Measurements from ENCODE around the gene ADGRF5. TPM values are rescaled to one million over a fixed set of nuclear protein-coding genes. Genes with fewer than 3 reads are reported as not detected.

ADGRF5 gene
- not detected for total RNA-seq

DNA sequence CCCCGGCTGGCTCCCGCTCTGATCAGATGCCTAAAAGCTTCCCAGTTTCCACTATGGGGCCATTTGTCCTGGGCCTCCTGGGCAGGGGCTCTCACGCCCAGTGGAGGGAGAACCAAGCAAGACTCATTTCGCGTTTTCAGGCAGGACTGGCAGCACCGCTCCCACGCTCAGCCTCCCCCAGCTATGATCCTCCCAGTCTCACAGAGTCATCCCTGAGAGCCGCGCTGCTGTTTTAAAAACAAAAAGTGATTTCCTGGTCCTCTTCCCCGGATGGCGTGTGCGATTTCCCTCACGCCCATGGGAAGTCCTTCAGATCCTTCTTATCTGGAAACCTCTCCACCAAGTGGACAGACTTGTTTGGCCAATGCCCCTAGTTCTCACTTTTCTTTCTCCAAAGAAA, at the start of gene ADGRF5:
TSS of gene ADGRF5 (minus strand) at position 208 of the 400 bp plus-strand sequence. CDS start 15,176 bp downstream, outside the sequence.
- ChIA-PET POLR2A (no interaction called here), CTCF (no interaction called here)
- Mint-ChIP-seq H3K27ac (no peak within 1 kb of the TSS), H3K4me3 (no peak within 1 kb of the TSS), H3K9me3 (ENCODE audit: insufficient read depth) (no peaks in the 10 kb centered on the region), H3K27me3 (ENCODE audit: low read depth) (no peaks in the 10 kb centered on the region), H3K36me3 (ENCODE audit: low read depth) (no peaks in the 10 kb centered on the region), H3K4me1 (ENCODE audit: low read depth) (no peaks in the 10 kb centered on the region)
- ATAC-seq = no peak
- no peak for DNase-seq

DNA sequence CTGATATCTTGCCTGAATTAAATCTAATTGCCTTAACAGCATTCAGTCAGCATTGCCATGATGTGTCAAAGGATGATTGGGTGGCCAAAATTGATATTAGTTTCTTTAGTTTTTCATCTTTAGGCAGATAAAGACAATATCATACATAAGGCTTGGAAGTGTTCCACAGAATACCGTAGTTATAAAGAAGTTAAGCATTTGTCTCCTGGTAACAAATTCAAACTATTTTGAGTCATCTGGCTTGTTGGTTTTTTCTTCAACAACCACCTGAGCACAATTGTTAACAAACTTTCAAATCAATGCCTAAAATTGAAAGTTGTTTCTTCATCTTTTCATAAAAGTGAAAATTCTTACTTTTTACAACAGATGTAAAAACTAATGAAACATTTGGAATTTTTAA, 47.5 kb upstream of the ADGRF5 start:
- no peaks in the 10 kb centered on the region for H3K9me3 Mint-ChIP-seq (ENCODE audit: insufficient read depth)
- H3K4me1 Mint-ChIP-seq (ENCODE audit: low read depth) = no peaks in the 10 kb centered on the region
- H3K27ac Mint-ChIP-seq = no peak overlapping the region
- CTCF ChIA-PET = no interaction called here
- no peaks in the 10 kb centered on the region for H3K36me3 Mint-ChIP-seq (ENCODE audit: low read depth)
- POLR2A ChIA-PET = no interaction called here
- peaks cover 3% of the 10 kb centered on the region for H3K27me3 Mint-ChIP-seq (ENCODE audit: low read depth)
- no peak overlapping the region for H3K4me3 Mint-ChIP-seq
- DNase-seq (no peak), ATAC-seq (no peak)

DNA sequence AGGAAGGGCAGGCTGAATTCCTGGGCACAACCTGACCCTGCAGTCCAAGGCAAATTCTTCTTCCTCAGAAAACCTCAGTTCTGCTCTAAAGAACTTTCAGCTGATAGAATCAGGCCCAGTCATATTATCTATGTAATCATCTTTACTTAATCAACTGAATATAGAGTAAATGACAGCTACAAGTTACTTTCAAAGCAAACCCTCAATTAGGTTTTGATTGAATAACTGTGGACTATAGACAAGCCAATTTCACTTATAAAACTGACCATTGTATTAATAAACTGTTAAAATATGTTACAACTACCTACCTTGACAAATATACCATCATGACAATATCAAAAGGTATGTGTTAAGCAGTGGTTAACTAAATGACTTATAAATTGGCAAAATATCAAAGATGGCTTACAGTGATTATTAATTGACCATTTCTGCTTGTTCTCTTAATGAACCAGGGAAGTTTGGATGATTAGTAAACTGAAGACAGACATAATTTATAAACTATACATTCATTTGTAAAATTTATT, 46.1 kb upstream of the ADGRF5 start:
- Mint-ChIP-seq H3K4me3 (no peak overlapping the region), H3K27ac (no peak overlapping the region), H3K9me3 (ENCODE audit: insufficient read depth) (no peaks in the 10 kb centered on the region), H3K4me1 (ENCODE audit: low read depth) (no peaks in the 10 kb centered on the region), H3K36me3 (ENCODE audit: low read depth) (no peaks in the 10 kb centered on the region), H3K27me3 (ENCODE audit: low read depth) (peaks cover 3% of the 10 kb centered on the region)
- ChIA-PET POLR2A (no interaction called here), CTCF (no interaction called here)
- ATAC-seq = no peak
- DNase-seq = no peak

DNA sequence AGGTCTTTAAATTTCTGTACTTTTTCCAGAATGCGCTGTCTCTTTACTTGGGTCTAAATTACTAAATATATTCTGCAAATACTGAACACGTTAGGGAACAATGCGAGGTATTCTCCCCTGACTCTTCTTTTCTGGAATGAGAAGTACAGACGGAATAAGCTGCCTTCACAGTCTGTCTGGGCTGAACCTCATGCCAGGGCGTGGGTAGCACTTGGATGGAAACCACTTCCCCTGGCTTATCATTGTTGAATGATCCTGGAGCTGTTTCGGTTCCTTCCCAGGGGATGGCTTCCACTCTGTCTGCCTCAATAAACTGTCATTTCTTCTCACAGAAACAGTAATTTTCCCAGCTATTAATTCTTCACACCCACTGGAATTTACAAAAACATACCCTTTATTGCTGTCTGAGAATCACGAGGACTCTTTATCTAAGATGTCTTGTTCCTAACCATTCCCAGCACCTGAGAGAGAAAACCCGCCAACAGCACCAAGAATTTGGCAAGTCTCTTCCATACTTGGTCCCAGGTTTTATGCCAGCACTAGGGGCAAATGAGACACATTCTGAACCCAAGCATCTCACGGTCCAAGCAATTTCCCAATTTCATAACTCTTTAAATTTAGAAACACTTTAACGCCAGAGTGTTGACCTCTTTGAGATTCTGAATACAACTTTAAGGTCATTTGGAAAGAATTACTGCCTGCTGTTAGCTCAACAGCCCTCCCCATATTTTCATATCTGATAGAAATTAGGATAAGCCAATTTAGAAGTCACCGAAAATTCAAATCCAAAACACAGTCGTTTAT, 43.2 kb upstream of the ADGRF5 start:
- peaks cover 3% of the 10 kb centered on the region for H3K27me3 Mint-ChIP-seq (ENCODE audit: low read depth)
- ChIA-PET POLR2A (no interaction called here), CTCF (no interaction called here)
- DNase-seq (no peak), ATAC-seq (no peak)
- no peak overlapping the region for H3K4me3 Mint-ChIP-seq
- no peak overlapping the region for H3K27ac Mint-ChIP-seq
- H3K4me1 Mint-ChIP-seq (ENCODE audit: low read depth) = no peaks in the 10 kb centered on the region
- no peaks in the 10 kb centered on the region for H3K9me3 Mint-ChIP-seq (ENCODE audit: insufficient read depth)
- no peaks in the 10 kb centered on the region for H3K36me3 Mint-ChIP-seq (ENCODE audit: low read depth)

DNA sequence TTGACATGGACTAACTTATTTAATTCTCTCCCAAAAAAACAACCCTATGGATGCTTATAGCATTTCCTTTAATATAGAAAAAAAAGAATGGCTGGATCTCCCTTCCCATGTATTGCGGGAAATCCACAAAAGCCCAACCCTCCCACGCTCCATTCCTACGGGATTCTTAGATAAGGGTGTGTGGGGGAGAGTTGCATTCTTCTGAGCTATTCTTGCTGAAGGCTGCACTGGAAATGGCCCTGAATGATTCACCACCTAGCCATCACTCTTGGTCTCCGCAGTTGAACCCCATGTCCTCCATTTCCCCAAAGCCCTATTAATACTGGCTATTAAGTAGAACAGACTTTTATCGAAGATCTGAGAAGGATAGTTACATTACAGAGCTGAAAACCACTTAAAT, 41.9 kb upstream of the ADGRF5 start:
- no peaks in the 10 kb centered on the region for H3K36me3 Mint-ChIP-seq (ENCODE audit: low read depth)
- DNase-seq = no peak
- ATAC-seq = no peak
- H3K4me1 Mint-ChIP-seq (ENCODE audit: low read depth) = no peaks in the 10 kb centered on the region
- POLR2A ChIA-PET = no interaction called here
- H3K4me3 Mint-ChIP-seq = no peak overlapping the region
- no peak overlapping the region for H3K27ac Mint-ChIP-seq
- peaks cover 3% of the 10 kb centered on the region for H3K27me3 Mint-ChIP-seq (ENCODE audit: low read depth)
- no peaks in the 10 kb centered on the region for H3K9me3 Mint-ChIP-seq (ENCODE audit: insufficient read depth)
- CTCF ChIA-PET = no interaction called here

DNA sequence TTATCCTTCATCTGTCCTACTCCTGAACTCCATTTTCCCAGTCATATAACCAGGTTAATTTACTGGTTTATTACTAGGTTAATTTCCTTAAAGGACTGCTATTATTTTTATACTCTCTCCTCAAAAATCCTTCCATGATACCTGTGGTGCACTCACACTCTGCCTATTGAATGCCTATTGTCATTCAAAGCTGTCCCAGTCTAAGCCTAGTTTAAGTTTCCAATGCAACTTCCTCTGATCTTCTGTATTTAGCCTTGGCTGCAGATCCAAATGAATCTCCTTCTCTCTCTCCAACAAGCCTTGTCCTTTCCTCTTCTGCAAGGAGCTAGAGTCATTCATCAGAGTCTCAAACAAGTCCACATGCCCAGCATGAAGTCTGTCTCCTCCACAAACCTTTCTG, 41.3 kb upstream of the ADGRF5 start:
- Mint-ChIP-seq H3K4me3 (no peak overlapping the region), H3K4me1 (ENCODE audit: low read depth) (no peaks in the 10 kb centered on the region), H3K27ac (no peak overlapping the region), H3K36me3 (ENCODE audit: low read depth) (no peaks in the 10 kb centered on the region), H3K27me3 (ENCODE audit: low read depth) (peaks cover 3% of the 10 kb centered on the region), H3K9me3 (ENCODE audit: insufficient read depth) (no peaks in the 10 kb centered on the region)
- no peak for ATAC-seq
- DNase-seq = no peak
- ChIA-PET POLR2A (no interaction called here), CTCF (no interaction called here)

GRCh38 chr6:46961711-46962110, 40.0 kb upstream of the ADGRF5 start:
- Mint-ChIP-seq H3K4me3 (no peak overlapping the region), H3K27me3 (ENCODE audit: low read depth) (peaks cover 5% of the 10 kb centered on the region), H3K36me3 (ENCODE audit: low read depth) (no peaks in the 10 kb centered on the region), H3K4me1 (ENCODE audit: low read depth) (no peaks in the 10 kb centered on the region), H3K9me3 (ENCODE audit: insufficient read depth) (no peaks in the 10 kb centered on the region), H3K27ac (no peak overlapping the region)
- DNase-seq (no peak), ATAC-seq (no peak)
- ChIA-PET POLR2A (no interaction called here), CTCF (no interaction called here)

GRCh38 chr6:46961232-46961631, 39.5 kb upstream of the ADGRF5 start:
- ChIA-PET POLR2A (no interaction called here), CTCF (no interaction called here)
- DNase-seq (no peak), ATAC-seq (no peak)
- no peak overlapping the region for H3K4me3 Mint-ChIP-seq
- H3K4me1 Mint-ChIP-seq (ENCODE audit: low read depth) = no peaks in the 10 kb centered on the region
- H3K27me3 Mint-ChIP-seq (ENCODE audit: low read depth) = peaks cover 4% of the 10 kb centered on the region
- H3K36me3 Mint-ChIP-seq (ENCODE audit: low read depth) = no peaks in the 10 kb centered on the region
- H3K9me3 Mint-ChIP-seq (ENCODE audit: insufficient read depth) = no peaks in the 10 kb centered on the region
- H3K27ac Mint-ChIP-seq = no peak overlapping the region

DNA sequence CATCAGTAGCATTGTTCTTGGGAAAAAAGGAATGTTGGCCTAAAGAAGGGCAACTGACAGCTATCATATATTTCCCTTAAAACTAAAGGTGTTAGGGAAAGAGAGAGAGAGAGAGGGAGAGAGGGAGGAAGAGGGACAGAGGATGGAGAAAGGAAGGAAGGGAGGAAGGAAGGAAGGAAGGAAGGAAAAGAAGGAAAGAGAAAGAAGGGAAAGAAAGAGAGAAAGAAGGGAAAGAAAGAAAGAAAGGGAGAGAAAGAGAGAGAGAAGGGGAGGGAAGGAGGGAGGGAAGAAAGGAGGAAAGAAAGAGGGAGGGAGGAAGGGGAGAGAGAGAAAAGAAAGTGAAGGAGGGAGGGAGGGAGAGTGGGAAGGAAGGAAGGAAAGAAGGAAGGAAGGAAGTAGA, 37.7 kb upstream of the ADGRF5 start:
- no peaks in the 10 kb centered on the region for H3K4me1 Mint-ChIP-seq (ENCODE audit: low read depth)
- H3K36me3 Mint-ChIP-seq (ENCODE audit: low read depth) = no peaks in the 10 kb centered on the region
- ATAC-seq (no peak), DNase-seq (no peak)
- POLR2A ChIA-PET = no interaction called here
- no peaks in the 10 kb centered on the region for H3K9me3 Mint-ChIP-seq (ENCODE audit: insufficient read depth)
- H3K27me3 Mint-ChIP-seq (ENCODE audit: low read depth) = peaks cover 4% of the 10 kb centered on the region
- H3K4me3 Mint-ChIP-seq = no peak overlapping the region
- H3K27ac Mint-ChIP-seq = no peak overlapping the region
- CTCF ChIA-PET = no interaction called here

GRCh38 chr6:46956409-46956808, 34.7 kb upstream of the ADGRF5 start:
- no peak overlapping the region for H3K27ac Mint-ChIP-seq
- no peaks in the 10 kb centered on the region for H3K36me3 Mint-ChIP-seq (ENCODE audit: low read depth)
- ChIA-PET POLR2A (no interaction called here), CTCF (no interaction called here)
- no peaks in the 10 kb centered on the region for H3K9me3 Mint-ChIP-seq (ENCODE audit: insufficient read depth)
- no peak for ATAC-seq
- H3K27me3 Mint-ChIP-seq (ENCODE audit: low read depth) = peaks cover 4% of the 10 kb centered on the region
- no peaks in the 10 kb centered on the region for H3K4me1 Mint-ChIP-seq (ENCODE audit: low read depth)
- no peak for DNase-seq
- no peak overlapping the region for H3K4me3 Mint-ChIP-seq

GRCh38 chr6:46954837-46955451, 33.2 kb upstream of the ADGRF5 start:
- no peak overlapping the region for H3K27ac Mint-ChIP-seq
- H3K27me3 Mint-ChIP-seq (ENCODE audit: low read depth) = peaks cover 4% of the 10 kb centered on the region
- no peak for ATAC-seq
- no peaks in the 10 kb centered on the region for H3K36me3 Mint-ChIP-seq (ENCODE audit: low read depth)
- DNase-seq = no peak
- POLR2A ChIA-PET = no interaction called here
- no peaks in the 10 kb centered on the region for H3K4me1 Mint-ChIP-seq (ENCODE audit: low read depth)
- no peaks in the 10 kb centered on the region for H3K9me3 Mint-ChIP-seq (ENCODE audit: insufficient read depth)
- H3K4me3 Mint-ChIP-seq = no peak overlapping the region
- CTCF ChIA-PET = no interaction called here

GRCh38 chr6:46953921-46954320, 32.2 kb upstream of the ADGRF5 start:
- ChIA-PET CTCF (no interaction called here), POLR2A (interaction anchor here (0.7 kb wide), 1 partner anchor 206 kb away, joined by 3 read pairs; no protein-coding TSS in a partner anchor)
- Mint-ChIP-seq H3K4me1 (ENCODE audit: low read depth) (no peaks in the 10 kb centered on the region), H3K9me3 (ENCODE audit: insufficient read depth) (no peaks in the 10 kb centered on the region), H3K36me3 (ENCODE audit: low read depth) (no peaks in the 10 kb centered on the region), H3K4me3 (no peak overlapping the region), H3K27ac (no peak overlapping the region), H3K27me3 (ENCODE audit: low read depth) (peaks cover 4% of the 10 kb centered on the region)
- ATAC-seq = no peak
- DNase-seq = no peak

Data from activated CD8-positive, alpha-beta T cell treated with anti-CD3 and anti-CD28 coated beads, Interleukin-2, amount 10 ng/mL, durations not matched to agents 7 days and 5 days (primary cell).